Measurements from ENCODE around the gene SLC29A3.

SLC29A3 gene

GRCh38 chr10:71317739-71318138 lies 1.3 kb upstream of the SLC29A3 start:
- Mint-ChIP-seq H3K4me3 (peak overlapping the region; percentile 30), H3K4me1 (ENCODE audit: low read depth) (peaks cover 27% of the 10 kb centered on the region), H3K27ac (no peak overlapping the region), H3K27me3 (peaks cover 4% of the 10 kb centered on the region), H3K36me3 (no peaks in the 10 kb centered on the region), H3K9me3 (ENCODE audit: low read depth) (no peaks in the 10 kb centered on the region)

DNA sequence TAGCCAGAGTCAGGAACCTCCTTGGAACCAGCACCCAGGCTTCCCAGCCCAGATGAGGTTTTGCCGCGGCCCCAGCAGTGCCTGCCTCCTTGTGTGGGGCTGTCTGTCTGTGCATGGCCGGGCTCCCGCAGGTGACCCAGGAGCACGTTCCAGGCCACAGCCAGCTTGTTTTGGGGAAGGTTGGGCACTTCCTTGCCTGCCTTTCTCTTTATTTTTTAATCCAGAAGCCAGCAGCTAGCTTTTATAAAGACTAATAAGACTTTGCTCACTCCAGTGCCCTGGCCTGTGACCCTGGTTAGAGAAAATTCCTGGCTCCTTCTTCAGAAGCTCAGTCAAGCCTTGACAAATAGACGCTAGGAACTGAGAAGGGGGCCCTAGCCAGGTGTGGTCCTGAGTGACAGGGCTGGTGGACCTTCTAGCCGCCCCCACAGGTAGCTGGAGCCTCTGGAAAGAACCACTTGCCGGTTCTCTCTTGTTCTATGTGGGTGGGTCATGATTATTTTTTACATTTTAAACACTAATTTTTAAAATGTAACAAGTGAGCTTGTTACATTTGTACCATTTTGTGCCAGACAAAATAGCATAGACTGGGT lies 837 bp downstream of the SLC29A3 start:
- H3K9me3 Mint-ChIP-seq (ENCODE audit: low read depth), result no peaks in the 10 kb centered on the region
- H3K27ac Mint-ChIP-seq, result peak overlapping the region; percentile 79
- H3K4me3 Mint-ChIP-seq, result peak overlapping the region; percentile 96
- no peaks in the 10 kb centered on the region for H3K27me3 Mint-ChIP-seq
- peaks cover 37% of the 10 kb centered on the region for H3K4me1 Mint-ChIP-seq (ENCODE audit: low read depth)
- peaks cover 13% of the 10 kb centered on the region for H3K36me3 Mint-ChIP-seq

DNA sequence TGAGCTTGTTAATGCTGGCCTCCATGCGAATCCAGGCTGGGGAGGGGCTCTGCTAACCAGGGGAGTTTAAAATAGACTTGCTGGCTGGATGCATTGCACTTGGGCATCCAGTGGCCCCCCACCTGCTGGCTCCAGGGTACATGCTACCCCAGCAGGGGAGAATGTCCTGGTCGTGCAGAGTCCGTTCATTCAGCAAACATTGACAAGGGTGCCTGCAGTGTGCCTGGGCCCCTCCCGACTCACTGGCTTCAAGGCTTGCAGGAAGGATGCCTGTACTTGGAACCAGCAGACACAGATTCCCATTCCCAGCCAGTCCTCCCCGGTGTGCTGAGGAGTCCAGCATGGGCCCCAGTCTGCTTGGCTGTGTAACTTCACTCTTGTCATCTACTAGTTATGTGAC lies 1.5 kb downstream of the SLC29A3 start:
- H3K4me1 Mint-ChIP-seq (ENCODE audit: low read depth), result peaks cover 36% of the 10 kb centered on the region

GRCh38 chr10:71321386-71321785 lies 2.3 kb downstream of the SLC29A3 start:
- Mint-ChIP-seq H3K36me3 (peaks cover 13% of the 10 kb centered on the region), H3K4me3 (no peak overlapping the region), H3K27me3 (no peaks in the 10 kb centered on the region), H3K27ac (no peak overlapping the region), H3K9me3 (ENCODE audit: low read depth) (no peaks in the 10 kb centered on the region), H3K4me1 (ENCODE audit: low read depth) (peaks cover 29% of the 10 kb centered on the region)

More for the DNA sequence above, 1.5 kb downstream of the SLC29A3 start:
- Mint-ChIP-seq H3K4me3 (peak overlapping the region; percentile 96), H3K36me3 (peaks cover 13% of the 10 kb centered on the region), H3K9me3 (ENCODE audit: low read depth) (no peaks in the 10 kb centered on the region), H3K27me3 (no peaks in the 10 kb centered on the region), H3K27ac (no peak overlapping the region)

GRCh38 chr10:71323407-71323806 lies 4.3 kb downstream of the SLC29A3 start:
- Mint-ChIP-seq H3K27me3 (no peaks in the 10 kb centered on the region), H3K9me3 (ENCODE audit: low read depth) (no peaks in the 10 kb centered on the region), H3K36me3 (peaks cover 13% of the 10 kb centered on the region), H3K4me1 (ENCODE audit: low read depth) (peaks cover 27% of the 10 kb centered on the region), H3K4me3 (peak overlapping the region; percentile 24), H3K27ac (peak overlapping the region; percentile 58)

- H3K36me3 Mint-ChIP-seq, result peaks cover 13% of the 10 kb centered on the region
- H3K27ac Mint-ChIP-seq, result no peak overlapping the region
- peaks cover 23% of the 10 kb centered on the region for H3K4me1 Mint-ChIP-seq (ENCODE audit: low read depth)
- no peaks in the 10 kb centered on the region for H3K27me3 Mint-ChIP-seq
- no peaks in the 10 kb centered on the region for H3K9me3 Mint-ChIP-seq (ENCODE audit: low read depth)
- H3K4me3 Mint-ChIP-seq, result no peak overlapping the region
These were observed 5.7 kb downstream of the SLC29A3 start for GRCh38 chr10:71324743-71325142.

DNA sequence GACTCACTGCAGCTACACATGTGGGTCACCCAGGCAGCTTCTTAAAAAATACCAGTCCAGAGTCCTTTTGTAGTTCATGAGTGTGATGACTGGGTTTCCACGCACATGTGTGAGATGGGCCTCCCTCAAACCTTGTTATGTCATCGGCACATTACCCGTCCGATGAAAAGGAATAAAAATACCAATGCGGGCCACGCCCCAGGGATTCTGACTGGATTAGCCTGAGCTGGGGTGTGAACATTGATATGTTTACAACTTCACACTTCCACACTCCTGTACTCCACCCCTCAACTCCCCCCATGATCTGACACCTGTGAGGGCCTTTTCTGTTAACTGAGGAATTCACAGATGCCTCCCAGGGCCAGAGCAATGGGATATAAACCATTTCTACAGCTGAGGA lies 6.2 kb downstream of the SLC29A3 start:
- Mint-ChIP-seq H3K36me3 (peaks cover 13% of the 10 kb centered on the region), H3K9me3 (ENCODE audit: low read depth) (no peaks in the 10 kb centered on the region), H3K4me1 (ENCODE audit: low read depth) (peaks cover 17% of the 10 kb centered on the region), H3K4me3 (no peak overlapping the region), H3K27ac (no peak overlapping the region), H3K27me3 (no peaks in the 10 kb centered on the region)

- Mint-ChIP-seq H3K4me1 (ENCODE audit: low read depth) (peaks cover 15% of the 10 kb centered on the region), H3K9me3 (ENCODE audit: low read depth) (no peaks in the 10 kb centered on the region), H3K27ac (no peak overlapping the region), H3K27me3 (no peaks in the 10 kb centered on the region), H3K4me3 (no peak overlapping the region), H3K36me3 (peaks cover 19% of the 10 kb centered on the region)
These were observed 7.4 kb downstream of the SLC29A3 start for GRCh38 chr10:71326464-71326881.

DNA sequence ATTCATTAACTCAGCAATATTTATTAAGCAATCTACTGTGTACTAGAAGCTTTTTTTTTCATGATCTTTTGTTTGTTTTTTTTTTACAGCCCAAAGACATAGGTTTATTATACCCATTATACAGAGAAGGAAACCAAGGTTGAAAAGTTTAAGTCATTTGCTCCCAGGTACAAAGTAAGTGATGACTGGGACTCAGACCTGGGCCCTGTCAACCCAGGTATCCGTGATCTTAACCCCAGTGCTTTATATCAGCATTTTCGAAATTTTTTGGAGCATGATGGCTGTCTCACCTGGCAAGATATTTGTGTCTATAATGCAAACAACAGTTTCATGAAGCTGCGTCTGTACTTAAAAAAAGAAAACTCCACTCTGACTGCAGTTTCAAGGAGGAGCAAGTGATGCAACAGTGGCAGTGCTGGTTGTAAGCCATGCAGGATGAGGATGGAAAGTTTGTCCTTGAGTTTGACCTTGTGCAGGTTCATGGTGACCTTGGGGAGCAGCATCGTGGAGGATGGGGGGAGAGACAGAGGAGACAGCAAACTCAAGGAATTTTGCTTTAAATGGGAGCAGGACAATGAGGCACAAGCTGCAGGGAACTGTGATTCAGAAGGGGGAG lies 11.8 kb downstream of the SLC29A3 start:
- Mint-ChIP-seq H3K36me3 (peaks cover 5% of the 10 kb centered on the region), H3K9me3 (ENCODE audit: low read depth) (no peaks in the 10 kb centered on the region), H3K4me1 (ENCODE audit: low read depth) (peaks cover 1% of the 10 kb centered on the region), H3K4me3 (no peak overlapping the region), H3K27me3 (no peaks in the 10 kb centered on the region), H3K27ac (no peak overlapping the region)

- H3K9me3 Mint-ChIP-seq (ENCODE audit: low read depth), result no peaks in the 10 kb centered on the region
- H3K36me3 Mint-ChIP-seq, result peaks cover 5% of the 10 kb centered on the region
- H3K27me3 Mint-ChIP-seq, result no peaks in the 10 kb centered on the region
- H3K4me3 Mint-ChIP-seq, result no peak overlapping the region
- peaks cover 1% of the 10 kb centered on the region for H3K4me1 Mint-ChIP-seq (ENCODE audit: low read depth)
- no peak overlapping the region for H3K27ac Mint-ChIP-seq
These were observed 12.7 kb downstream of the SLC29A3 start for GRCh38 chr10:71331736-71332135.

DNA sequence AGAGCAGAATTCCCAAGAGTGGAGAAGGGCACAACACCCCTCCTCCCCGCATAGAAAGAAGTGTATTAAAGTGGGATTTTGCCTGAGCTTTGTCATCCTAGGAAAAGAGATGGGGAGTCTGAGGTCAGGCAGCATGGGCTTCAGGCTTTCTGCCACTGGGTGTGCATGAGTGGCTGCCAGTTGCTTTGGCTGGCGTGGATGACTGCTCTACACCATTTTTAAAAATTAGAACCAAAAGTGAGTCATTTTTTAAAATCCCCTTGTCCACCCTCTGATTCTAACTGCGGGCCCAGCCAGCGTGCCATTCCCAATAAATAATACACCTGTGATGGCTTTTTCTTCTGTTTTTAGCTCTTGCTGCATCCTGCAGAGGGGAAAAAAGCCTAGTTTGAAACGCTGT lies 13.4 kb downstream of the SLC29A3 start:
- H3K27ac Mint-ChIP-seq, result no peak overlapping the region
- H3K9me3 Mint-ChIP-seq (ENCODE audit: low read depth), result no peaks in the 10 kb centered on the region
- no peaks in the 10 kb centered on the region for H3K4me1 Mint-ChIP-seq (ENCODE audit: low read depth)
- peaks cover 5% of the 10 kb centered on the region for H3K36me3 Mint-ChIP-seq
- H3K4me3 Mint-ChIP-seq, result no peak overlapping the region
- H3K27me3 Mint-ChIP-seq, result no peaks in the 10 kb centered on the region

DNA sequence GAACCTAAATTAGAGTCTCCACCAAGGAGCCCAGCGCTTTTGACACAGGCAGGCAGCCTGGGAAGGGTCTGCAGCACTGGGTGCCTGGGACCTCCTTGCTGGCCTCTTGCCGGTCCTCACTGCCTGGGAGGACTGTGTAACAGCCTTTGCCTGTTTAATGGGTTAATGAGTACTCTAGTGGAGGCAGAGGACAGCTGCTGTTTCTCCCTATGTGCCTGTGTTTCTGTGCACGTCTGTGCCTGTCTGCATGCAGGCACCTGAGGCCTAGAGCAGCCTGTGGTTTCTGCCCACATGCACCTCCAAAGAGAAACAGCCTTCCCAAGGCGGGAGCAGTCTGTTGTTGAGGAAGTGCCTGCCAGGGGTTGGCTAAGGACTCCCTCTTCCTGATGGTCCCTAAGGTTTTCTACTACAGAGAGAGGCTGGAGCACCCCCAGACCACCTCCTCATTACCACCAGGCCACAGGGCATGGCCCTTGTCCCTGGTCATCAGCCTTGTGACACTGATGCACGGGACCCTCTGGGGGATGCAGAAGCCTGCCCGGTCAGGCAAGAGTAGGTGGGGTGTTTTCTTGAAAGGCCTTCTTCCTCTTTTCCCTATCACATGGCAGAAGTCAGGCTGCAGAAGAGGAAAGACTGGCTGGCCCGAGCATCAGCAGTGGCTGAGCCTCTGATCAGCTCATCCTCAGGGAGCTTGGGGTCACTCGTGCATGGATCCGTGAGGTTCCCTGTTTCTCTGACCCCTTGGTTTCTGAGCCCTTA lies 14.2 kb downstream of the SLC29A3 start:
- H3K36me3 Mint-ChIP-seq, result peaks cover 5% of the 10 kb centered on the region
- H3K4me1 Mint-ChIP-seq (ENCODE audit: low read depth), result no peaks in the 10 kb centered on the region
- no peak overlapping the region for H3K27ac Mint-ChIP-seq

DNA sequence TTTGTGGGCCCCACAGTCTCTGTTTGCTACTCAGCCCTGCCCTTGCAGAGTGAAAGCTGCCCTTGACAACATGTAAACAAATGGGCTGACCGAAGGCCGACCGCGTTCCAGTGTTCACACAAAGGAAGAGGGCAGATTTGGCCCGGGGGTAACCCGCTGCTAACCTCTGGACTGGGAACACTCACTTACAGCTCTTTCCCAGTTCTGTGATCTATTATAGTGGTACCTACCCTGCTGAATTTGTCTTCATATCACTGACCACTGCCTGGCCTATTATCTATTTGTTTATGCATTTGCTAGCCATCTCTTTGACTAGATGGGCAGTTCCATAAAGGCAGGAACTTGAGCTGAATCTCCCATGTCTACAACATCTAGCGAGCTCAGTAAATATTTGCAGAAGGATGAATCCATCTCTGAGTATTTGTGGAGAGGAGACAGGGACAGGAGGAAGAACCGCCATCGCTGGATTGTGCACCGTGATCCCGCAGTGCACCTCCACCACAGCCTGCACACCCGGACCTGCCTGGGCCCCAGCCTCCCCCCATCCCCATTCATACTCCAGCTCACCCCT lies 15.2 kb downstream of the SLC29A3 start:
- H3K9me3 Mint-ChIP-seq (ENCODE audit: low read depth), result no peaks in the 10 kb centered on the region
- H3K4me1 Mint-ChIP-seq (ENCODE audit: low read depth), result no peaks in the 10 kb centered on the region
- no peak overlapping the region for H3K4me3 Mint-ChIP-seq
- H3K27me3 Mint-ChIP-seq, result no peaks in the 10 kb centered on the region
- no peak overlapping the region for H3K27ac Mint-ChIP-seq
- H3K36me3 Mint-ChIP-seq, result peaks cover 5% of the 10 kb centered on the region

More for the DNA sequence above, 14.2 kb downstream of the SLC29A3 start:
- Mint-ChIP-seq H3K4me3 (no peak overlapping the region), H3K9me3 (ENCODE audit: low read depth) (no peaks in the 10 kb centered on the region), H3K27me3 (no peaks in the 10 kb centered on the region)

GRCh38 chr10:71335173-71335708 lies 16.2 kb downstream of the SLC29A3 start:
- Mint-ChIP-seq H3K27me3 (no peaks in the 10 kb centered on the region), H3K4me3 (no peak overlapping the region), H3K9me3 (ENCODE audit: low read depth) (no peaks in the 10 kb centered on the region), H3K36me3 (peaks cover 5% of the 10 kb centered on the region), H3K4me1 (ENCODE audit: low read depth) (no peaks in the 10 kb centered on the region), H3K27ac (no peak overlapping the region)

GRCh38 chr10:71336632-71337031 lies 17.6 kb downstream of the SLC29A3 start:
- H3K9me3 Mint-ChIP-seq (ENCODE audit: low read depth), result no peaks in the 10 kb centered on the region
- H3K4me3 Mint-ChIP-seq, result no peak overlapping the region
- H3K27me3 Mint-ChIP-seq, result no peaks in the 10 kb centered on the region
- no peaks in the 10 kb centered on the region for H3K4me1 Mint-ChIP-seq (ENCODE audit: low read depth)
- no peaks in the 10 kb centered on the region for H3K36me3 Mint-ChIP-seq
- no peak overlapping the region for H3K27ac Mint-ChIP-seq

Measured in activated naive CD8-positive, alpha-beta T cell (primary cell).